ENCODE results near the gene TFE3.

GRCh38 chrX:49077941-49078340 is 34.8 kb upstream of the TFE3 start:
- TF ChIP-seq CTCF (IDR thresholded peaks at IDR 0.05): no peak
- no peak for TF ChIP-seq POLR2A (IDR thresholded peaks at IDR 0.05)

Measured in Peyer's patch (tissue), 4 donors.